Choroid plexus epithelial cell (primary cell): ENCODE results near the gene PNPLA7.
"Not testable (repeated sequence)": the region's sequence is repeated elsewhere in the genome, so short reads cannot be mapped to it uniquely, and the experiment has no call there.

ENCODE experiments used
- DNase-seq: peaks from one replicate; pipeline ENCODE4 v3.0.0-alpha.2; 2010; ENCODE audit warnings: low read depth
- H3K4me3 ChIP-seq: 2 replicates; pipeline ENCODE4 v1.5.1; 2011; ENCODE audit warnings: low read depth, mild to moderate bottlenecking, control low read depth, low read length, moderate library complexity
- CTCF ChIP-seq: conservative IDR thresholded peaks from 2 replicates; pipeline ENCODE4 v1.5.1; 2011; ENCODE audit warnings: low read depth, mild to moderate bottlenecking, control low read depth, inconsistent platforms, low read length, moderate library complexity

Gene PNPLA7

DNA sequence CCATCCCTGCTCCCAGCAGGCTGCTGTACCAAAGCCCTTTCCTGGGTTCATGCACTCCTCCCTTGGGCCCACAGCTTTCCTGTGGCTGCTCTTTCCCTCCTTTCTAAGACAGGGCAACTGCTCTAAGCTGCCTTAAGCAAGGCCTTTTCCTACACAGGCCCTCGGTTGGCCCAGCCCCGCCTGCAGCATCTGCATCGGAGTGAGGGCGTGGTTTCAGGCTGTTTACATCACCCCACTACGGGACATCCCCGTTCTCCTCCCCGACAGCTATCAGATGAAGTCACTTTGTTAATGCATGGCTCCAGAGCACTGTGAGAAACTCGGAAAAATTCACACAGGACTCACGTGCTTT is 25.1 kb upstream of the PNPLA7 start:
- no peak for TF ChIP-seq CTCF
- H3K4me3 ChIP-seq: no peak overlapping the region
- no peak for DNase-seq

DNA sequence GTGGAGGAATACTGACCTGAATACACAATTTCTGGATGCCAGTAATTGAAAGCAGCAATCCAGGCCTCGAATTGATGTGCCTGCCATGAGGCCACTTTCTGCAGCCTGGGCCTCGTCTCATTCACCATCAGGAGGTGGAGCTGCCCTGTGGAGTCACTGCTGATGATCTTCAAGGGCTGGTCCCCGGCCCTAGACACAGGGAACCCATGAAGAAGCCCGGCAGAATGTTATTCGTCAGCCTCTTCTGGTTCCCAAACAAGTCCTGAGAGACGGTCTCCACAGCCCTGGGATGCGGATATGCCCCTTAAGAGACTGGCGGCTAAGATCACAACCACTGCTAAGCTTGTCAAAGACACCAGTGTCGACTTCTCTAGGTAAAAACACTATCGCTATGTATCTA is 24.0 kb upstream of the PNPLA7 start:
- H3K4me3 ChIP-seq: no peak overlapping the region
- TF ChIP-seq CTCF: no peak
- DNase-seq: no peak

GRCh38 chr9:137570566-137570965 is 20.4 kb upstream of the PNPLA7 start:
- TF ChIP-seq CTCF: no peak
- no peak overlapping the region for H3K4me3 ChIP-seq
- no peak for DNase-seq

- DNase-seq: no peak
- H3K4me3 ChIP-seq: no peak overlapping the region
- TF ChIP-seq CTCF: no peak
Measured at GRCh38 chr9:137569609-137570203, 19.5 kb upstream of the PNPLA7 start.

DNA sequence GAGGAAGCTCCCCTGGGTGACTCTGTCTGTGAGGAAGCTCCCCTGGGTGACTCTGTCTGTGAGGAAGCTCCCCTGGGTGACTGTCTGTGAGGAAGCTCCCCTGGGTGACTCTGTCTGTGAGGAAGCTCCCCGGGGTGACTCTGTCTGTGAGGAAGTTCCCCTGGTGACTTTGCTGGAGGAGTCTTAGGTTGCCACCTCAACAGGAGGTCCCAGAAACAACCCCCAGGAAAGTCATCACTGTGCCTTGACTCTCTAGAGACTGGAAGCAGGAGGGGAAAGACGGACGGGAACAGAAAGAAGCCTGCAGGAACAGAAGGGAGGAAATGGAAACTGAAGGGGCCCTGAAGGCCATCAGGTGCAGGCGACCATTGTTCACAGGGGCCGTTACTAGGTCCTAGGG is 18.2 kb upstream of the PNPLA7 start:
- not testable (repeated sequence) for DNase-seq

DNA sequence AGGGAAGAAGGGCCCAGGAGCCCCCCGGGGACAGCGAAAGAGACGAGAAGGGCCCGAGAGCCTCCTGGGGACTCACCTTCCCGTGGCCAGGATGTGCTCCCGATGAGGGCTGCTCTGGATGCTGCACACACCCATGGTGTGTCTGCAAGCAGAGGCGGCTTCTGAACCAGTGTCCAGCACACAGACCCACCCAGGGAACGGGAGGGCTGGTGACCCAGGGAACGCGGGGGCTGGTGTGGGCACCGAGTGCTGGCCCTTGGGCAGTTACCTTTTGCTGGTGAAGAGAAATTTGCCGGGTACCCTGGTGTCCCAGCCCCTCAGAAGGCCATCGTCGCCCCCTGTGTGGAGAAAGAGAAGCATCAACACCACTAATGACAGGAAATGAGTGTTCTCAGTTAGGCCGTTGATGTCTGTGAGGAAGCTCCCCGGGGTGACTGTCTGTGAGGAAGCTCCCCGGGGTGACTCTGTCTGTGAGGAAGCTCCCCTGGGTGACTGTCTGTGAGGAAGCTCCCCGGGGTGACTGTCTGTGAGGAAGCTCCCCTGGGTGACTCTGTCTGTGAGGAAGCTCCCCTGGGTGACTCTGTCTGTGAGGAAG is 14.7 kb upstream of the PNPLA7 start:
- H3K4me3 ChIP-seq: no peak overlapping the region
- no peak for TF ChIP-seq CTCF
- no peak for DNase-seq

More for the DNA sequence above, 18.2 kb upstream of the PNPLA7 start:
- H3K4me3 ChIP-seq: not testable (repeated sequence)

DNA sequence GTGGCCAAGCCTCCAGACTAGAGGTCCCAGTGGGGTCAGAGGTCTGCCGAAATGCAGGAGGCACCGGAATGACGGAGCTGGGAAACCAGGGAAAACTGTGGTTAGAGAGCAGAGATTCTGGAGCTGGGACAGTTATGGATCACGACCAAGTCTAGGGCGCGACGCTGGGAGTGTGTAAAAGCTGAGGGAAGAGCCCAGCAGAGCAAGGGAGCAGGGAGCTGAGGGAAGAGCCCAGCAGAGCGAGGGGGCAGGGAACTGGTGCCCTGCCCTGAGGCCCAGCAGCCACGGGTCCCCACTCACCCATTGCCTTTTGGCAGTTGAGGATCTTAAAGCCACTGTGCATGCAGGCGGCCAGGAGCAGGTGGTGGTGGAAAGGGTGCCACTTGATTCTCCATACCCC is 13.9 kb upstream of the PNPLA7 start:
- no peak for DNase-seq
- no peak for TF ChIP-seq CTCF
- no peak overlapping the region for H3K4me3 ChIP-seq
